PFSK-1 (cell line): Measurements from ENCODE around the gene SMIM44.

Source experiments
- POLR2AphosphoS5 ChIP-seq: IDR thresholded peaks from 2 replicates; pipeline ENCODE4 v1.6.1; 2012; ENCODE audit warnings: low read depth, mild to moderate bottlenecking, control low read depth, low read length, moderate library complexity
- SIN3A ChIP-seq: IDR thresholded peaks from 2 replicates; pipeline ENCODE4 v1.6.1; 2012; ENCODE audit warnings: mild to moderate bottlenecking, low read length, moderate library complexity, borderline replicate concordance; ENCODE audit not compliant: insufficient read depth

- TF ChIP-seq POLR2AphosphoS5 (no peak), SIN3A (no peak)
Measured at GRCh38 chr19:3476830-3477229, 6.4 kb downstream of the SMIM44 start.
